ENCODE data around the gene TMX2. TPM values are rescaled to one million over a fixed set of nuclear protein-coding genes. Genes with fewer than 3 reads are reported as not detected.
A peak's percentile ranks its signal among the peaks of the same experiment; 100 is the strongest.

Gene TMX2
- total RNA-seq, 1 experiment from 2014 or later: 93.9 TPM

GRCh38 chr11:57751176-57751575 is 38.8 kb downstream of the TMX2 start:
- TF ChIP-seq EGR1 (IDR thresholded peaks at IDR 0.05; ENCODE audit: low read depth): no peak
- TF ChIP-seq SIN3A (IDR thresholded peaks at IDR 0.05; ENCODE audit: low read depth): no peak
- no peak for TF ChIP-seq EZH2 (IDR thresholded peaks at IDR 0.05)
- Histone ChIP-seq H3K4me3 (replicated peaks in 1 of 2; ENCODE audit: low read depth in 1 of 2, low read length in 2 of 2) (no peak overlapping the region), H3K27me3 (ENCODE audit: insufficient read depth, low read length) (no peaks in the 10 kb centered on the region), H3K9me3 (ENCODE audit: control insufficient read depth in 1 of 2, insufficient read depth in 1 of 2, low read depth in 1 of 2, low read length in 2 of 2) (no peaks in the 10 kb centered on the region), H4K20me1 (ENCODE audit: insufficient read depth) (no peaks in the 10 kb centered on the region), H3K9ac (ENCODE audit: low read length) (no peak overlapping the region), H3K79me2 (ENCODE audit: insufficient read depth, low read length) (no peaks in the 10 kb centered on the region), H3K27ac (ENCODE audit: low read depth, low read length) (no peak overlapping the region), H3K9me2 (ENCODE audit: insufficient read depth) (no peaks in the 10 kb centered on the region), H3K4me1 (ENCODE audit: control insufficient read depth in 1 of 2, insufficient read depth in 2 of 2, low read length in 2 of 2) (peaks cover 0 to 8% of the 10 kb centered on the region in 2 experiments; a peak in 1 of 4 replicates), H3K4me2 (ENCODE audit: low read length) (no peak overlapping the region), H2AFZ (ENCODE audit: low read depth, low read length, poor library complexity, severe bottlenecking) (no peak overlapping the region), H3K36me3 (ENCODE audit: control insufficient read depth in 1 of 2, insufficient read depth in 2 of 2, low read length in 2 of 2) (no peaks in the 10 kb centered on the region)
- ChIA-PET CTCF (interaction anchor here (0.9 to 6.2 kb wide), 8 partner anchors 10 to 763 kb away, joined by 3 to 95 read pairs (median 9); partner anchors contain the start of genes CTNND1 and SELENOH), RAD21 (ENCODE audit: low non-redundant PET in 1 of 2, low total read pairs in 2 of 2, uncharacterized antibody in 2 of 2, unreplicated experiment in 2 of 2) (interaction anchor here (0.8 to 2.6 kb wide), 5 partner anchors 10 to 535 kb away, joined by 3 to 19 read pairs (median 5); no protein-coding TSS in a partner anchor), POLR2A (interaction anchor here (1.3 to 2.2 kb wide), 4 partner anchors 10 to 49 kb away, joined by 3 to 12 read pairs (median 6); partner anchors contain the start of genes CTNND1 and SELENOH)
- no peak for DNase-seq (ENCODE audit: low read depth, low spot score)
- no TSS peak for BruUV-seq (replicated peaks)
- ATAC-seq: peak; percentile 15; the same call in 1 of the 2 replicates
- intact Hi-C loops (cut with micrococcal nuclease): loop anchor here (1.0 to 5.0 kb wide), 2 partner anchors 49 to 771 kb away; no protein-coding TSS in a partner anchor

- Histone ChIP-seq H3K9ac (ENCODE audit: low read length) (no peak within 1 kb of the TSS), H3K79me2 (ENCODE audit: insufficient read depth, low read length) (no peaks in the 10 kb centered on the region), H3K27ac (ENCODE audit: low read depth, low read length) (no peak within 1 kb of the TSS), H3K27me3 (ENCODE audit: insufficient read depth, low read length) (no peaks in the 10 kb centered on the region), H3K9me3 (ENCODE audit: control insufficient read depth in 1 of 2, insufficient read depth in 1 of 2, low read depth in 1 of 2, low read length in 2 of 2) (no peaks in the 10 kb centered on the region), H3K9me2 (ENCODE audit: insufficient read depth) (no peaks in the 10 kb centered on the region), H4K20me1 (ENCODE audit: insufficient read depth) (no peaks in the 10 kb centered on the region), H3K36me3 (ENCODE audit: control insufficient read depth in 1 of 2, insufficient read depth in 2 of 2, low read length in 2 of 2) (no peaks in the 10 kb centered on the region), H2AFZ (ENCODE audit: low read depth, low read length, poor library complexity, severe bottlenecking) (no peak within 1 kb of the TSS), H3K4me1 (ENCODE audit: control insufficient read depth in 1 of 2, insufficient read depth in 2 of 2, low read length in 2 of 2) (peaks cover 0 to 12% of the 10 kb centered on the region in 2 experiments; a peak in 1 of 4 replicates), H3K4me3 (replicated peaks in 1 of 2; ENCODE audit: low read depth in 1 of 2, low read length in 2 of 2) (no peak within 1 kb of the TSS), H3K4me2 (ENCODE audit: low read length) (no peak within 1 kb of the TSS)
- ChIA-PET CTCF (interaction anchor here (0.8 to 6.2 kb wide), 9 partner anchors 9 to 765 kb away, joined by 3 to 95 read pairs (median 6); partner anchors contain the start of genes CTNND1 and SELENOH), RAD21 (ENCODE audit: low non-redundant PET in 1 of 2, low total read pairs in 2 of 2, uncharacterized antibody in 2 of 2, unreplicated experiment in 2 of 2) (interaction anchor here (0.8 to 2.6 kb wide), 6 partner anchors 9 to 534 kb away, joined by 3 to 19 read pairs (median 4); no protein-coding TSS in a partner anchor), POLR2A (interaction anchor here (1.2 to 2.2 kb wide), 5 partner anchors 10 to 48 kb away, joined by 3 to 12 read pairs (median 5); partner anchors contain the start of genes CTNND1 and SELENOH)
- ATAC-seq (peak; percentile 89), DNase-seq (ENCODE audit: low read depth, low spot score) (no peak)
- TF ChIP-seq CBX3 (IDR thresholded peaks at IDR 0.05; ENCODE audit: low read depth): no peak; the same call in 1 of the 2 replicates
- no peak for TF ChIP-seq EGR1 (IDR thresholded peaks at IDR 0.05; ENCODE audit: low read depth)
- no peak for TF ChIP-seq TCF7L2 (IDR thresholded peaks at IDR 0.05; ENCODE audit: borderline replicate concordance, extremely low read depth, insufficient read depth, insufficient read length)
- TF ChIP-seq CTCF (IDR thresholded peaks at IDR 0.05 in 2 of 3, conservative IDR thresholded peaks at IDR 0.05 in 1 of 3; ENCODE audit: borderline replicate concordance in 1 of 3, insufficient read depth in 1 of 3, low read depth in 2 of 3, low read length in 2 of 3): peak; percentile 65 to 69 (median 68)
- no peak for TF ChIP-seq SIN3A (IDR thresholded peaks at IDR 0.05; ENCODE audit: low read depth)
- TF ChIP-seq YY1 (IDR thresholded peaks at IDR 0.05; ENCODE audit: extremely low read depth, insufficient replicate concordance, low read depth, low read length): no peak
- TF ChIP-seq ATF3 (IDR thresholded peaks at IDR 0.05): no peak
- TF ChIP-seq FOSL1 (IDR thresholded peaks at IDR 0.05; ENCODE audit: low read depth): no peak
- no peak for TF ChIP-seq SRF (IDR thresholded peaks at IDR 0.05; ENCODE audit: low read depth)
- peak; percentile 77 for TF ChIP-seq RAD21 (IDR thresholded peaks at IDR 0.05; ENCODE audit: low read depth)
- BruUV-seq (replicated peaks): no TSS peak
- intact Hi-C loops (cut with micrococcal nuclease): loop anchor here (1.0 to 5.0 kb wide), 2 partner anchors 49 to 771 kb away; no protein-coding TSS in a partner anchor
Observed at GRCh38 chr11:57751676-57752253, 39.4 kb downstream of the TMX2 start, which contains the start of gene BTBD18. Gene BTBD18 (minus strand): TSS chr11:57751819. CDS start chr11:57751188, 631 bp downstream.
